ENCODE results near the gene ARL5A.

DNA sequence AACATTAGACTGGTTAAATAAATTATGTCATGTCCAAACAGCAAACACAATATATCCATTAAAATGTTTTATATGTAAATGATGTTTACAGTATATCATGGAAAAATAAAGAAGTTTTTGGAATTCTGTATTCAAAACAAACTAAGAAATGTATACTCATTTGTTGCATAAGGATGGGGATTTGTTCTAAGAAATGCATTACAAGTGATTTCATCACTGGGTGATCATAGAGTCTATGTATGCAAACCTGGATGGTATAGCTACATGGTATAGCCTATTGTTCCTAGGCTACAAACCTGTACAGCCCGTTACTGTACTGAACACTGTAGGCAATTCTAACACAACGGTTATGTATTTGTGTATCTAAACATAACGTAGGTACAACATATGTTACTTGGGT is 35.1 kb downstream of the ARL5A start:
- TF ChIP-seq CTCF (IDR thresholded peaks at IDR 0.05): no peak
- TF ChIP-seq POLR2A (IDR thresholded peaks at IDR 0.05): no peak

Measured in body of pancreas (tissue), 4 donors.